ENCODE measurements around the gene DEGS2.

Gene DEGS2

DNA sequence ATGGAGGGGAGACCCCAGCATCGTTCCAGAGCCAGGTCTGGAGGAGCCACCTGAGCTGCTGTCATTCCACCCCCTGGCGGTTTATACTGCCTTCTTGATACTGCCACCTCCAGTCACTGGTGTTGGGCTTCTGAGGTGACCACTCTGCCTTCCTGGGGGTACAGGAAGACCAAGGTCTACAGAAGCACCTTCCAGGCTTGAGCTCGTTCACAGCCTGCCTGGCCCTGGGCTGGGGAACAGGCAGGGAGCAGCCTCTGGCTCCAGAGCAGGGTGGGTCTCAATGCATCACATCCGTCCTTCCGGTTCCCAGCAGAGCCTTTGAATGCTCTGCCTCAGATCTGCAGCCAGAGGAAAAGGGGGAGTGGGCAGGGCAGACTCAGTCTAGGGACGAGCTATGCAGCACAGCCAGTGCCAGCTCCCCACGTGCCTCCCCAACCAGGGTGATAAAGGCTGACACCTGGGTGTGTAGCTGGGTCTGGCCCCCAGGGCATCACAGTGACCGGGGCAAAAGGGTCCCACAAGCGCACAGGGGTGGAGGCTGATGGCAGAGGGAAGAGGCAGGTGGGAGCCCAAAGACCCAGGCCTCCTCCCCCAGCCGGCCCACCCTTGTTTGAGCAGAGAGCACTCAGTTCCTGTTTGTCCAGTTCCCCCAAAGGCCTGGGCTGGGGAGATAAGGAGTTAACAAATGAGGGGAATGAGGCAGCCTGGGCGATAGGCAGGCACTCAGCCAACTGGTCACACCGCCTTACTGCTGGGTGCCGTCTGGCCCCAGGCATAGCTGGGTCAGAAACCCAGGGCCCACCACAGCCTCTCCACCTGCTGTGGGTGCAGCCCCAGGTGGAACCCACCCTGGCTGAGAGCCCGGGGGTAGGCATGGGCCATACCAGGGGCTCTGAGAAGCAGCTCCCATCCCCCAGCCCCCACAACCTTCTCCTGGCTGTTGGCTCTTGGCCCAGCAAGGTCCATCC is 17.1 kb downstream of the DEGS2 start:
- peak overlapping the region; percentile 83 to 86 for H3K27ac ChIP-seq (ENCODE audit: low read depth in 2 of 2, low read length in 2 of 2)
- H3K4me1 ChIP-seq (ENCODE audit: control insufficient read depth in 2 of 2, insufficient read depth in 2 of 2, low read length in 2 of 2) = peaks cover 57 to 64% of the 10 kb centered on the region in 2 donors
- H3K9me3 ChIP-seq (ENCODE audit: control insufficient read depth in 2 of 2, low read length in 2 of 2) = no peaks in the 10 kb centered on the region
- H3K36me3 ChIP-seq (ENCODE audit: control insufficient read depth in 2 of 2, insufficient read depth in 2 of 2, low read length in 2 of 2) = peaks cover 0 to 9% of the 10 kb centered on the region in 2 donors
- H3K9ac ChIP-seq (ENCODE audit: low read depth in 1 of 2, low read length in 2 of 2) = peak overlapping the region; percentile 52 to 63
- H3K27me3 ChIP-seq (ENCODE audit: control insufficient read depth in 2 of 2, insufficient read depth in 2 of 2, low read length in 2 of 2) = no peaks in the 10 kb centered on the region
- H3K4me3 ChIP-seq (ENCODE audit: low read length in 2 of 2) = no peak overlapping the region

DNA sequence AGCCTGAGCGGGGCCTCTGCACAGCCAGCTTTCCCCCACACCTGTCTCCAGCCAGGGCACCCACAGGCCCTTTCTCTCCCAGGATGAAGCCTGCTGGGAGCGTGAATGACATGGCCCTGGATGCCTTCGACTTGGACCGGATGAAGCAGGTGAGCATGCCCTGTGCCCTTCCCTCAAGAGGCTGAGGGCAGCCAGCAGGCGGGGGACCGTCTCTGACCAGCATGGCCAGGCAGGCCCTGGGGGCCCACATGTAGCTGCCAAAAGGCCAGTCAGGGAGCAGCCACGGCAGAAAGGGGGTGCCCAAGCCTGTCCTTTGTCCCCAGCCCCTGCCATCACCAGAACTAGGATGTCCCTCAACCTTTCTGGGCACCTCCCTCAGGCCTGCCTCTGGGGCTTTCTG is 18.3 kb downstream of the DEGS2 start:
- Histone ChIP-seq H3K9ac (ENCODE audit: low read depth in 1 of 2, low read length in 2 of 2) (peak overlapping the region in 1 of 2 donors; percentile 60), H3K4me3 (ENCODE audit: low read length in 2 of 2) (no peak overlapping the region), H3K4me1 (ENCODE audit: control insufficient read depth in 2 of 2, insufficient read depth in 2 of 2, low read length in 2 of 2) (peaks cover 45 to 51% of the 10 kb centered on the region in 2 donors), H3K9me3 (ENCODE audit: control insufficient read depth in 2 of 2, low read length in 2 of 2) (no peaks in the 10 kb centered on the region), H3K36me3 (ENCODE audit: control insufficient read depth in 2 of 2, insufficient read depth in 2 of 2, low read length in 2 of 2) (peaks cover 0 to 10% of the 10 kb centered on the region in 2 donors), H3K27ac (ENCODE audit: low read depth in 2 of 2, low read length in 2 of 2) (peak overlapping the region; percentile 83 to 86), H3K27me3 (ENCODE audit: control insufficient read depth in 2 of 2, insufficient read depth in 2 of 2, low read length in 2 of 2) (no peaks in the 10 kb centered on the region)

DNA sequence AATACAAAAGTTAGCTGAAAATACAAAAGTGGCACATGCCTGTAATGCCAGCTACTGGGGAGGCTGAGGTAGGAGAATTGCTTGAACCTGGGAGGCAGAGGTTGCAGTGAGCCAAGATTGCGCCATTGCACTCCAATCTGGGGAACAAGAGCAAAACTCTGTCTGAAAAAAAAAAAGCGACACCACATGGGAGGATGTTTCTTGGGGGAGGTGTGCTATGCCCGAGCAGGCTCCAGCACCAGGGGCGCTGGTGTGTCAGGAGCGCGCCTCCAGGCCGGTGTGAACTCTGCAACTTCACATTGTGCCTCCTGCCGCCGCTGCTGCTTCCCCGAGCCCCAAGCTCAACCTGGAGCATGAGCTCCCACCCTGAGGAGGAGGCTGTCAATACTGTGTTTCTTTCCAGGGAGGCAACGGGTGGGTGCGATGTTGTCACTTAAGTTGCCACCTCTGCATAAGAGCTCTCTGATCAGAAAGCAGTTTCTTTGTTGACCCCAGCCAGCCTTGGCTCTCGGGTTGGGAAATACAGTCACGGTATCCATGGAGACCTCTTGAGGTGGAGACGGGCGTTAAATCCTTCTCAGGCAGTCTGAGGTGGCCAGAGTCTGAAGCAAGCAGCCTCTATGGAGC is 18.9 kb downstream of the DEGS2 start:
- Histone ChIP-seq H3K27me3 (ENCODE audit: control insufficient read depth in 2 of 2, insufficient read depth in 2 of 2, low read length in 2 of 2) (no peaks in the 10 kb centered on the region), H3K9me3 (ENCODE audit: control insufficient read depth in 2 of 2, low read length in 2 of 2) (no peaks in the 10 kb centered on the region), H3K4me3 (ENCODE audit: low read length in 2 of 2) (no peak overlapping the region), H3K9ac (ENCODE audit: low read depth in 1 of 2, low read length in 2 of 2) (peak overlapping the region in 1 of 2 donors; percentile 60), H3K27ac (ENCODE audit: low read depth in 2 of 2, low read length in 2 of 2) (peak overlapping the region; percentile 83 to 86), H3K36me3 (ENCODE audit: control insufficient read depth in 2 of 2, insufficient read depth in 2 of 2, low read length in 2 of 2) (peaks cover 0 to 12% of the 10 kb centered on the region in 2 donors), H3K4me1 (ENCODE audit: control insufficient read depth in 2 of 2, insufficient read depth in 2 of 2, low read length in 2 of 2) (peaks cover 40 to 46% of the 10 kb centered on the region in 2 donors)

DNA sequence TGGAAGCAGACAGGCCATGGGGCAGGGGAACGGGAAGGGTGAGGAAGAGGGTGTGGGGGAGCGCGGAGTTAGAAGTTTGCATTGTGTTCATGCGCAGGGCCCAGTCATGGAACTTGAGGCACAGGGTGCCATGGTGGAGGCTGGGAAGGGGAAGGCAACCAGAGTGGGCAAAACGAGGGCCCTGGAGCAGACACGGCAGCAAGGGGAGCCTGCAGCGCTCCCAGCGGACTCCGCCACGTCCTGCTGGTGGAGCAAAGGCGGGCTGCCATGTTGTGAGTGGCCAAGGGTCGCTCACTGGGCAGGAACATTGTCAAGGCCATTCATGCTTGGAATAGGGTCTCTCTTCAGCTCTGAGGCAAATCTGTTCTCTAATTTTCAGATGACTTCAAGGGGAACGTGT is 20.5 kb downstream of the DEGS2 start:
- Histone ChIP-seq H3K4me3 (ENCODE audit: low read length in 2 of 2) (no peak overlapping the region), H3K9ac (ENCODE audit: low read depth in 1 of 2, low read length in 2 of 2) (no peak overlapping the region), H3K9me3 (ENCODE audit: control insufficient read depth in 2 of 2, low read length in 2 of 2) (no peaks in the 10 kb centered on the region), H3K27ac (ENCODE audit: low read depth in 2 of 2, low read length in 2 of 2) (no peak overlapping the region), H3K27me3 (ENCODE audit: control insufficient read depth in 2 of 2, insufficient read depth in 2 of 2, low read length in 2 of 2) (no peaks in the 10 kb centered on the region), H3K4me1 (ENCODE audit: control insufficient read depth in 2 of 2, insufficient read depth in 2 of 2, low read length in 2 of 2) (peaks cover 27 to 37% of the 10 kb centered on the region in 2 donors), H3K36me3 (ENCODE audit: control insufficient read depth in 2 of 2, insufficient read depth in 2 of 2, low read length in 2 of 2) (peaks cover 0 to 21% of the 10 kb centered on the region in 2 donors)

DNA sequence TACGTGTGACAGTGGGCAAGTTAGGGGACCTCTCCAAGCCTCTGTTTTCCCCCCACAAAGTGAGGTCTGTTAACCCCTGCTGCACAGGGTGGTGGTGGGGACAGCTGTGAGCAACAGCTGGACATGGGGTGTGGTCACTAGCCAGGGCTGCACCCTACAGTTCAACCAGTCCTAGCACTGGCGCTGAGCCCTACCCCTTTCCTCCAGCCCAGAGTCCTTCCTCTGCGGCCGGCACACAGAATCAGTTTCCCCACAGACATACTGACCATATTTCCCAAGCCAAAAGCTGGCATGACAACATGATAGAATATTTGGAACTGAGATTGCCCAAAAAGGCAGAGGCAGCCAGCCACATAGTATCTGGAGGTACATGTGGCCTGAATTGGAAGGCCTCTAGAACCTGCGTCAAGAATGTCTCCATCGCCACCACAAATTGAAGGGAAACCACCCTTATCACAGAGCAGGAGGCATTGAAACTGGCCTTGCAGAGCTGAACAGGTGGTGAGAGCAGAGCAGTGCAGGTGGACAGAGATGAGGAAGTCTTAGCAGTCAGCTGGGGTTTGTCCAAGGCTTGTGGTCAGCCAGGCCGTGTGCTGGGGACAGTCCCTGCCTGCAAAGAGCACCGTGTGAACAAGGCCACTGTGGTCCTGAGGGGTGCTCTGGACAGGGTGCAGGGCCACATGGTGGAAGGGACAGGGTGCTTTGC is 21.2 kb downstream of the DEGS2 start:
- H3K9me3 ChIP-seq (ENCODE audit: control insufficient read depth in 2 of 2, low read length in 2 of 2) = no peaks in the 10 kb centered on the region
- H3K4me3 ChIP-seq (ENCODE audit: low read length in 2 of 2) = no peak overlapping the region
- H3K27me3 ChIP-seq (ENCODE audit: control insufficient read depth in 2 of 2, insufficient read depth in 2 of 2, low read length in 2 of 2) = no peaks in the 10 kb centered on the region
- H3K4me1 ChIP-seq (ENCODE audit: control insufficient read depth in 2 of 2, insufficient read depth in 2 of 2, low read length in 2 of 2) = peaks cover 26 to 32% of the 10 kb centered on the region in 2 donors
- H3K9ac ChIP-seq (ENCODE audit: low read depth in 1 of 2, low read length in 2 of 2) = no peak overlapping the region
- peaks cover 0 to 23% of the 10 kb centered on the region in 2 donors for H3K36me3 ChIP-seq (ENCODE audit: control insufficient read depth in 2 of 2, insufficient read depth in 2 of 2, low read length in 2 of 2)
- H3K27ac ChIP-seq (ENCODE audit: low read depth in 2 of 2, low read length in 2 of 2) = peak overlapping the region in 1 of 2 donors; percentile 58

DNA sequence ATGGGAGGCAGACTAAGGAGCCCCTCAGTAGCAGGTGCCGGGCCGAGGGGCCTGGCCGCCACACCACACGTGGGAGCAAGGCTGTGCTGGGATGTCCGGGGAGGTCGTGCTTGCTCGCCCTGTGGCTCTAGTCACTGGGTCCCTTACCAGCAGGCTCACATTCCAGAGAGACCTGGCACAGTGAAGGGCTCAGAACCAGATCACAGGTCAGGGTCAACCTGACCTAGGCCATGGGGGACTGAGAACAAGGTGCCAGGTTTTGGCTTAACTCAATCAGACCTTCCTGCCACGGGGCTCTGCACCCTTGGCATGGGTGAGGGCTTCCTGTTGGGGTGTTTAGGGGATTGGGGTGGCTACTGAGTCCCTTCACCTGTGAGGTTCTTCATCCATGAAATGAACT is 22.3 kb downstream of the DEGS2 start:
- Histone ChIP-seq H3K4me1 (ENCODE audit: control insufficient read depth in 2 of 2, insufficient read depth in 2 of 2, low read length in 2 of 2) (peaks cover 19 to 26% of the 10 kb centered on the region in 2 donors), H3K36me3 (ENCODE audit: control insufficient read depth in 2 of 2, insufficient read depth in 2 of 2, low read length in 2 of 2) (peaks cover 0 to 32% of the 10 kb centered on the region in 2 donors), H3K27me3 (ENCODE audit: control insufficient read depth in 2 of 2, insufficient read depth in 2 of 2, low read length in 2 of 2) (no peaks in the 10 kb centered on the region)

DNA sequence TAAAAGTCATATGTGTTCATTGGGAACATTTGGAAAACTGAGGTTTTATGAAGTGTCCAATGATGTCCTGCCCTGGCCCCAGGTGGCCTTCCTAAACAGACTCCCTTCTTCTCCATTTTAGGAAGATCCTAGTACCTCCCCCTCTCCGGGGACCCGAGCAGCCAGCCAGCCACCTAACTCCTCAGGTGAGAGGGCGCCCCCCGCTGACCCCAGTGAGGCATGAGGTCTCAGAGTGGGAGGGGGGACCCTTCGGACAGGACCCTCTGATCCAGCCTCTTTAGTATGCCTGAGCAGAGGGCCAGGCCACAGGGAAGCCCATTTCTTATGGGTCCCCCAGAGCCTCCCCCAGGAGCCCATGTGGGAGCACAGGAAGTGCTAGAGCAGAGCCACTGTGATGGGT is 23.7 kb downstream of the DEGS2 start:
- Histone ChIP-seq H3K27ac (ENCODE audit: low read depth in 2 of 2, low read length in 2 of 2) (no peak overlapping the region), H3K4me1 (ENCODE audit: control insufficient read depth in 2 of 2, insufficient read depth in 2 of 2, low read length in 2 of 2) (peaks cover 12 to 18% of the 10 kb centered on the region in 2 donors), H3K4me3 (ENCODE audit: low read length in 2 of 2) (no peak overlapping the region), H3K27me3 (ENCODE audit: control insufficient read depth in 2 of 2, insufficient read depth in 2 of 2, low read length in 2 of 2) (no peaks in the 10 kb centered on the region), H3K9ac (ENCODE audit: low read depth in 1 of 2, low read length in 2 of 2) (no peak overlapping the region), H3K36me3 (ENCODE audit: control insufficient read depth in 2 of 2, insufficient read depth in 2 of 2, low read length in 2 of 2) (peaks cover 0 to 31% of the 10 kb centered on the region in 2 donors), H3K9me3 (ENCODE audit: control insufficient read depth in 2 of 2, low read length in 2 of 2) (no peaks in the 10 kb centered on the region)

More for the DNA sequence above, 22.3 kb downstream of the DEGS2 start:
- H3K9me3 ChIP-seq (ENCODE audit: control insufficient read depth in 2 of 2, low read length in 2 of 2) = no peaks in the 10 kb centered on the region
- H3K4me3 ChIP-seq (ENCODE audit: low read length in 2 of 2) = no peak overlapping the region
- no peak overlapping the region for H3K27ac ChIP-seq (ENCODE audit: low read depth in 2 of 2, low read length in 2 of 2)
- no peak overlapping the region for H3K9ac ChIP-seq (ENCODE audit: low read depth in 1 of 2, low read length in 2 of 2)

DNA sequence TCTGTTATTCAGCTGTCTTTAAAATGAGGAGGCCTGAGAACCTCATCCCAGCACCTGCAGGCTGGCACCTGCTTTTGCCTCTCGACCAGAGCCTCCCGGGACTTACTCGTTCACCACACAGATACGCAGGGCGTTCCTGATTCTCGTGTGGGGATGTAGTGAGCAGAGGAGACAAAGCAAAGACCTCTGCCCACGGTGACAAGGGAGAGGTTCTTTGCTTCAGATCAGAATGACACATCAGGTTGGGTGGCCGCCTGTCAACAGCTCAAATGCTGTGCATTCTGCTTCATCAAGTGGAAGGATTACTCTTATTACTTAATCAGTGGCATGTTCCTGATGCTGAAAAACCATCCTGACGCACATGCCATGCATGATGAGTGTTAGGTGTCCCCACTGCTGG is 24.4 kb downstream of the DEGS2 start:
- no peak overlapping the region for H3K9ac ChIP-seq (ENCODE audit: low read depth in 1 of 2, low read length in 2 of 2)
- no peak overlapping the region for H3K27ac ChIP-seq (ENCODE audit: low read depth in 2 of 2, low read length in 2 of 2)
- peaks cover 12 to 14% of the 10 kb centered on the region in 2 donors for H3K4me1 ChIP-seq (ENCODE audit: control insufficient read depth in 2 of 2, insufficient read depth in 2 of 2, low read length in 2 of 2)
- peaks cover 0 to 34% of the 10 kb centered on the region in 2 donors for H3K36me3 ChIP-seq (ENCODE audit: control insufficient read depth in 2 of 2, insufficient read depth in 2 of 2, low read length in 2 of 2)
- no peaks in the 10 kb centered on the region for H3K9me3 ChIP-seq (ENCODE audit: control insufficient read depth in 2 of 2, low read length in 2 of 2)
- no peak overlapping the region for H3K4me3 ChIP-seq (ENCODE audit: low read length in 2 of 2)
- H3K27me3 ChIP-seq (ENCODE audit: control insufficient read depth in 2 of 2, insufficient read depth in 2 of 2, low read length in 2 of 2) = no peaks in the 10 kb centered on the region

DNA sequence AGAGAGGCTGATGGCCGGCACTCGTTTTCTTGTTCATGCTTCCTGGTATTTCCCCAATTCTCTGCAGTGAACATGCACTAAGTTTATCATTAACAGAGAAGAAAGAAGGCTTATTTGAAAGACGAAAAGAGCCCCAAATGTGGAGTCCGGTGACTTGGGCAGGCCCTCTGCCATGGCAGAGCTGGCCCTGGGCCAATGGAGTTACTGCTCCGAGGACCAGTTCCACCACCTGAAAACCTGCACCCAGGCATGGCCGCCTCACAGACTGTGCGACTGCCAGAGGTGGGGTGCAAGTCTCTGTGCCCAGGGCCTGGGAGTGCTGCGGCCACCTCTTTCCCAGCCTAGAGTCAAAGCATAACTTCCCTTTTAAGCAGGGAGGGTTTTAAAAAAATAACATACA is 24.9 kb downstream of the DEGS2 start:
- H3K27me3 ChIP-seq (ENCODE audit: control insufficient read depth in 2 of 2, insufficient read depth in 2 of 2, low read length in 2 of 2) = no peaks in the 10 kb centered on the region
- peaks cover 12 to 14% of the 10 kb centered on the region in 2 donors for H3K4me1 ChIP-seq (ENCODE audit: control insufficient read depth in 2 of 2, insufficient read depth in 2 of 2, low read length in 2 of 2)
- H3K9ac ChIP-seq (ENCODE audit: low read depth in 1 of 2, low read length in 2 of 2) = no peak overlapping the region
- peaks cover 0 to 35% of the 10 kb centered on the region in 2 donors for H3K36me3 ChIP-seq (ENCODE audit: control insufficient read depth in 2 of 2, insufficient read depth in 2 of 2, low read length in 2 of 2)
- H3K4me3 ChIP-seq (ENCODE audit: low read length in 2 of 2) = no peak overlapping the region
- peak overlapping the region in 1 of 2 donors; percentile 16 for H3K27ac ChIP-seq (ENCODE audit: low read depth in 2 of 2, low read length in 2 of 2)
- H3K9me3 ChIP-seq (ENCODE audit: control insufficient read depth in 2 of 2, low read length in 2 of 2) = no peaks in the 10 kb centered on the region

All from mucosa of rectum (tissue), 2 donors.